Hepatic stellate cell (primary cell): ENCODE results near the gene DVL2.

ENCODE experiments used
- DNase-seq: peaks from one replicate; pipeline ENCODE4 v3.0.0; 2011; ENCODE audit warnings: low spot score

Gene DVL2

DNA sequence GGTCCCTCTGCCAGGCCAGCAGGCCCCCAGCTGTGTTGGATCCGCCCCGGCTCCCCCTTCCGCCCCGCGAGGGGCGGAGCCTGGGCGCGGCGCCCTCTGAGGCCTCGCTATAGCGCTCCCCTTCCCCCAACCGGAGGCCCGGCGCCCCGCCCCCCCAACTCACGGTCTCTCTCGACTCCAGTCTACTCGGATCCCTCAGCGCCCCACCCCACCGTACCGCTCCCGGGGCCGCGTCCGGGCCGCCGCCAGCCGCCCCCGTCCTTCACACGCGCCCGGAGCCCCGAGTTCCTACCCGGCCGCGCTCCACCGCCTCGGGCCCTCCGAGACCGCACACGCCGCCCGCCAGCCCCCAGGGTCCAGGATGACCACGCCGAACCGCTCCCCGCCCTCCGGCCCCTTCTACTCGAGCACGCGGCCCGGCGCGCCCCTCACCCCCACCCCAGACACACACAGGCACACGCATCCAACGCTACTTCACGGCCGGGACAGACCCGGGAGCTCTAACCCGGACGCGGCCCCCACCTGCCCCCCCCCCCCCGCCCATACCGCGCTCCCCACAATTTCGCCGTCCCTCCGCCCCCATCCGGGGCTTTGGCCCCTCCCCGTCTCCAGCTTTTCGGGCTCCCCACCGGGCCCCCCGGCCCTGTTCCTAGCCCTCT is 3.6 kb upstream of the DVL2 start:
- DNase-seq = peak; percentile 83

DNA sequence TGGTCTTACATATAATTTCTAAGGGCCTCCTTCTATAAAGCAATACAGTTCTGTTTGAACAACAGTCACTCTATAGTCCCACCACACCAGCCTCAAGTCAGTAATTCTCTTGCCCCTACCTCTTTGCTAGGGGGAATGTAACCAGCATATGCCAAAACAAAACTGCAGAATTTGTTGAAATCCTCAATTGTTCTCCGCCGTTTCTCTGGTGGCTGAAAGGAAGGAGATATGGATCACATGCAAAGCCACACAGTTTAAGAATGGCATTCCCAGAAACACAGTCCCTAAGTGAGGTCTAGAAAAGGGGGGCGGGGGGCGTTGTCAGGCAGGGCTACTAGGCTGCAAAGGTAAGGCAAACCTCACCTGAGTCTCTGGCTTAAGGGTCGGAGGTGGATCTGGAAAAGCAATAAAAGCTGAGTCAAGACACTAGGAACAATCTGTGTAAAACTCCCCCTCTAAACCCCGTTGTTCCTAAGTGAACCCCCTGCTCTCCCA is 3.0 kb upstream of the DVL2 start:
- DNase-seq = no peak

DNA sequence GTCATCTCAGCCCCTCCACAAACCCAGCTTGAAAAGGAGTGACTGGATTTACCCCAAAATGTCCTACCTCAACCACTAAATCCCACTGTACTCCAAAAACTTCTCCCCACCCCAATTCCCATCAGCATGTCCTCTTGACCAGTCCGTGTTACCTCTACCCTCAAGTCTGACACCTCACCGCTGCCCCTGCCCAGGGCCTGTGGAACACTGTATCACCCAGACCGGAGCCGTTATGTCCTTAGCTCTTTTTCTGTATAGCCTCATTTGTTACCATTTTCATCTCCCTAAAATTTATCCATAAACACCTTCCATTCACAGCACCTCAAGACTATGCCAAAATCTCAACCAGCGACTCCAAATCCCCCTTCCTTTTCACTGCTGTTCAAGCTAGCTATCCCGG is 2.5 kb upstream of the DVL2 start:
- no peak for DNase-seq

- DNase-seq = no peak
Measured at GRCh38 chr17:7235693-7236665, 1.7 kb upstream of the DVL2 start.

GRCh38 chr17:7233701-7234082 is 625 bp downstream of the DVL2 start:
- DNase-seq = no peak

DNA sequence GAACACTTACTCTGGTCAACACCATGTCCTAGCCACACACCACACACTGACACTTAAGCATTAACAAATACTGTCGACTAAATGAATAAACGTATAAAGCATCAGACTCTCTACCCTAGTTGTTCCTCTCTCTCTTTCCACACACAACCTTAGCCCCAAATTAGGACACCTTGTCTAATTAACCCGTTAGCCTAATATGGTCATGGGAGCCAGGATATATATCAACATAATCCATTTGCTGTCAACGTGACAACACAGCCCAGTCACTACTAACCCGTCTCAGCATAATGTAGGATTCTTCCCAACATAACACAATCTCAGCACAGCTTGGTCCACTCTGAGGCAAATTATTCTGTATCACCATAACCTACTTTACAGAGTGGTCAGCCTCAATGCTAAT is 2.2 kb downstream of the DVL2 start:
- DNase-seq = no peak

- DNase-seq = no peak
Measured at GRCh38 chr17:7229504-7229903, 4.8 kb downstream of the DVL2 start.

- DNase-seq = no peak
Measured at GRCh38 chr17:7228920-7229319, 5.4 kb downstream of the DVL2 start.

DNA sequence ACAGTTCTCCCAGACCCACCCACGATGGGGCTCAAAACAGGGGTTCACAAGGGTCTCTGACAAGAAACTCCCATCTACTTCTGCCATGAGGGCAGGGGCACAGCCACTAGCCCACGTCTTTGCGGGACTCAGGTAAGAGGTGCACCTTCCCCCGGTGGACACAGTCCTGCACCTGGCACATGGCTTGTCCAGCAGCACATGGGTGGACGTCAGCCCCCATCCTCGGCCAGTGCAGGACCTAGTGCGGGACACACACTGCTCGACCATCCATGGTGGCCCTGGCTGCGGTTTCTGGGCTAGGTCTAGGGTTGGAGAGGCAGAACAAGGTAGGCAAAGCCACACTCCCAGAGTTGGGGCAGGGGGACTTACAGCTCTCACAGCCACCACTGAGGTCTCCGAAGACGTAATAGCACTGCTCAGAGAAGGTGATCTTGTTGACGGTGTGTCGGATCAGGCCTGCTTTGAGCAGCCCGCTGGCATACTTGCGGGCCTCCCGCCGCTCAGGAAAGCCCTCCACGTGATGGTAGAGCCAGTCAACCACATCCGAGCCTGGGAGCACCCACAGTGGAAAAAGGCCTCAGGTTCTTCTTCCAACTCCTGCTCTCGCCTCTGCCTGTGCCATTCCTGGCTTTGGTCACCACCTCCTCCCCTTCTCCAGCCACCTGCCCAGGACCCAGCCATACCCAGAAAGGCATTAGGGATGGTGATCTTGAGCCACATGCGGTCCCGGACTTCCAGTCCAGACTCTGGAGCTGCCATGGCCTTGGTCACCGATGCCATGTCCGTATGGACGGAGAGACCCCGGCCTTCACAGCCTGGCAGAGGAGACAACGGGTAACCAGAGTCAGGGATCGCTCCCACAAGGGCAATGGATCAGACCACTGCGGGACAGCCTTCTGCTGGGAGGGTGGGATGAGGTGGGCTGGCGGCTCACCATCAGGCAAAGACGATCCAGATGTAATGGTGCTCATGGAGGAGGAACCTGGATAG is 7.3 kb downstream of the DVL2 start:
- DNase-seq = no peak

GRCh38 chr17:7225711-7226331 is 8.5 kb downstream of the DVL2 start:
- DNase-seq = no peak

GRCh38 chr17:7224661-7225111 is 9.6 kb downstream of the DVL2 start:
- no peak for DNase-seq

DNA sequence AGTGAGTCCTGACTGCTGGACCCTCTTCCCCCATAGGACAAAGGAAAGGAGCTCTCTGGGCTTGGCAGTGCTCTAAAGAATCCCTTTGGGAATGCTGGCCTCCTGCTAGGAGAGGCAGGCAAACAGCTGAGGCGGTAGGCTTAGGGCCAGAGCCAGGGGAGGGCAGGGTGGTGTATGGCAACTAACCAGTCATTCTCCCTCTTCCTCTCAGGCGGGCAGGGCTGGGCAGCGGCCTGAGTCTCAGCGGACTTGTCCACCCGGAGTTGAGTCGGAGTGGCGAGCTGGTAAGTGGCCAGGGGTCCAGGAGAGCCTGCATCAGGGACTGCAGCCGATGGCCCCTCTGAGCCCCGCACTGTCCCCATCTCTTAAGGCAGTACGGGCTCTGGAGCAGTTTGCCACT is 10.2 kb downstream of the DVL2 start:
- no peak for DNase-seq

- no peak for DNase-seq
Measured at GRCh38 chr17:7223375-7223774, 10.9 kb downstream of the DVL2 start.

DNA sequence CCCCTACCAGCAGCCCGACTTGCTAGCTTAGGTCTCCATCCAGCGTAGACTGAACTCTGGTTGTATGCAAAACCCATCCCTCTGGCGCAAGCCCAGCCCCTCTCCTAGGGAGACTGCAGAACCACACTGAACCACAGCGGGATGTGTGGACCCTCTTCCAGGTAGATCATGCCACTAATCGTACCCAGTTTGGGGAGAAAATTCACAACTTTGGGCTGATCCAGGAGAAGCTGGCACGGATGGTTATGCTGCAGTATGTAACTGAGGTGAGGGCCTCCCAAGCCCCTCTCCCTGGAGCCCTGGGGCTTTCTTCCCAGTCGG is 11.4 kb downstream of the DVL2 start:
- no peak for DNase-seq

GRCh38 chr17:7222093-7222971 is 12.0 kb downstream of the DVL2 start:
- no peak for DNase-seq

DNA sequence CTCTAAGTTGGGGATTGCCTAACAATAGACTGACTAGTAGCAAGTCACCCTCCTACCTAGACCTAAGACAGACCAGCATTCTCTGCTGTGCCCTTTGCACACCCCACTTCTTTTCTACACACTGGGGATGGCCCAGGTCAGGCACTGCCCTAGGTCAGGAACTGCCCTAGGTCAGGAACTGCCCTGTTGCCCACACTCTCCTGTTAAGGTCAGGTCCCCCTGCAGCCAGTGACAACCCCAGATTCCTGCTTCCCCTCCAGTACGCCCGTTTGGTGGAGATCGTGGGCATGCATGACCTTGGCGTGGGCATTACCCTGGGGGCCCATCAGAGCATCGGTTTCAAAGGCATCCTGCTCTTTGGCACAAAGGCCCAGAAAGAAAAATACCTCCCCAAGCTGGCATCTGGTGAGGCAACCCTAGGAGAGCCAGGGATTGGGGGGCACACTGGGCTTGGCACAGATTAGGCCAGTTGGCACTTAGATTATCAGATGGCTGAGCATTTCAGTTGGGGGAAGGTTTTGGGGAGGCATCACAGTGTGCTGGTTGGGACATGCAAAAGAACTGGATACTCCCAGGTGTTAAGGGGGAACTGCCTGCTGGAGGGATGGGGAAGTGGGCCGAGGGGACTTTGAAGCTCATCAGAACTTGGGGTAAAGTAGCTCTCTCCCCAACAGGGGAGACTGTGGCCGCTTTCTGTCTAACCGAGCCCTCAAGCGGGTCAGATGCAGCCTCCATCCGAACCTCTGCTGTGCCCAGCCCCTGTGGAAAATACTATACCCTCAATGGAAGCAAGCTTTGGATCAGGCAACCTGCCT is 12.8 kb downstream of the DVL2 start:
- no peak for DNase-seq

GRCh38 chr17:7220593-7221277 is 13.6 kb downstream of the DVL2 start:
- peak; percentile 74 for DNase-seq

- DNase-seq = peak; percentile 97
Measured at GRCh38 chr17:7219812-7220592, 14.3 kb downstream of the DVL2 start, which contains the start of the genes ACADVL and DLG4. TSS of gene ACADVL (plus strand) at chr17:7219938. CDS start at chr17:7219985, 47 bp downstream. TSS of gene DLG4 (minus strand) at chr17:7219836.
